GM19240 (cell line): ENCODE data around the gene SESN1.
"Not testable (repeated sequence)": the region's sequence is repeated elsewhere in the genome, so short reads cannot be mapped to it uniquely, and the experiment has no call there.

Experiments
- DNase-seq: peaks from one replicate; pipeline ENCODE4 v3.0.0; 2011; ENCODE audit warnings: low spot score; ENCODE audit not compliant: insufficient read length

Gene SESN1

GRCh38 chr6:109095036-109095834 is 589 bp upstream of the SESN1 start, which contains the start of gene CEP57L1:
Gene CEP57L1, plus strand, starts transcription at chr6:109095507. Its CDS starts 49,715 bp downstream, at chr6:109145222.
- peak; percentile 21 for DNase-seq

- DNase-seq: no peak
These were observed 772 bp downstream of the SESN1 start for GRCh38 chr6:109093732-109094415.

- DNase-seq: no peak
These were observed 2.6 kb downstream of the SESN1 start for GRCh38 chr6:109092074-109092473.

GRCh38 chr6:109091314-109092024 is 3.2 kb downstream of the SESN1 start:
- no peak for DNase-seq

GRCh38 chr6:109088995-109089394 is 5.7 kb downstream of the SESN1 start:
- DNase-seq: no peak

- DNase-seq: no peak
These were observed 6.9 kb downstream of the SESN1 start for GRCh38 chr6:109087661-109088264.

- not testable (repeated sequence) for DNase-seq
These were observed 10.5 kb downstream of the SESN1 start for GRCh38 chr6:109084146-109084545.

GRCh38 chr6:109083657-109084056 is 11.0 kb downstream of the SESN1 start:
- no peak for DNase-seq

- no peak for DNase-seq
These were observed 12.5 kb downstream of the SESN1 start for GRCh38 chr6:109082188-109082577.

GRCh38 chr6:109081516-109082187 is 13.0 kb downstream of the SESN1 start:
- DNase-seq: no peak

- no peak for DNase-seq
These were observed 13.6 kb downstream of the SESN1 start for GRCh38 chr6:109081026-109081425.

GRCh38 chr6:109079981-109080380 is 14.7 kb downstream of the SESN1 start:
- no peak for DNase-seq

GRCh38 chr6:109076377-109076776 is 18.3 kb downstream of the SESN1 start:
- DNase-seq: no peak

GRCh38 chr6:109075934-109076333 is 18.7 kb downstream of the SESN1 start:
- no peak for DNase-seq

GRCh38 chr6:109074133-109074415 is 20.6 kb downstream of the SESN1 start:
- no peak for DNase-seq

GRCh38 chr6:109073344-109074132 is 21.1 kb downstream of the SESN1 start:
- DNase-seq: no peak

GRCh38 chr6:109071125-109071917 is 23.3 kb downstream of the SESN1 start:
- DNase-seq: no peak

GRCh38 chr6:109069746-109070145 is 24.9 kb downstream of the SESN1 start:
- no peak for DNase-seq

- DNase-seq: no peak
These were observed 31.8 kb downstream of the SESN1 start for GRCh38 chr6:109062767-109063352.
